ENCODE data around the gene RNF150.
"Not testable (repeated sequence)": the region's sequence is repeated elsewhere in the genome, so short reads cannot be mapped to it uniquely, and the experiment has no call there.

The RNF150 gene

DNA sequence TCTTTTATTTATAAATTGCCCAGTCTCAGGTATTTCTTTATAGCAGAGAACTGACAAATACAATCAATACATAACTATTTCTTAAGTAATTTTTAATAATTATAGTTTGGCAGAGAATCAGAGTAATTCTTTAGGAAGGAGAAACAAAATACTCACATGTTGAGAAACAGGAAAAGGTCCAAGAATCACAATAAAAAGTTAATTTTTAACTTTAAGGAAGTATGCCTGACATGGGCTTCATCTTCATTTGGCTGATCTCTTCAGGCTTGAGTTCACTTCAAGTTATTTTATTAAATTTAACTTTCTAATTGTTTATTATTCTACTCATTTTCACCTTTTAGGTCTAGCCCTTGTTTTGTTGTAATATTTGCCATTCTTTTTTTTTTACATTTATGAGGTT, 36.1 kb upstream of the RNF150 start:
- H3K4me3 ChIP-seq (ENCODE audit: control insufficient read depth, low read depth, low read length) = no peak overlapping the region
- no peak for DNase-seq (ENCODE audit: low read depth)
- no peak for TF ChIP-seq CTCF (IDR thresholded peaks at IDR 0.05; ENCODE audit: control insufficient read depth, insufficient read depth, low read depth, low read length, missing control alignments)

GRCh38 chr4:141165001-141165400, 31.7 kb upstream of the RNF150 start:
- DNase-seq (ENCODE audit: low read depth); H3K4me3 ChIP-seq (ENCODE audit: control insufficient read depth, low read depth, low read length): not testable (repeated sequence)

DNA sequence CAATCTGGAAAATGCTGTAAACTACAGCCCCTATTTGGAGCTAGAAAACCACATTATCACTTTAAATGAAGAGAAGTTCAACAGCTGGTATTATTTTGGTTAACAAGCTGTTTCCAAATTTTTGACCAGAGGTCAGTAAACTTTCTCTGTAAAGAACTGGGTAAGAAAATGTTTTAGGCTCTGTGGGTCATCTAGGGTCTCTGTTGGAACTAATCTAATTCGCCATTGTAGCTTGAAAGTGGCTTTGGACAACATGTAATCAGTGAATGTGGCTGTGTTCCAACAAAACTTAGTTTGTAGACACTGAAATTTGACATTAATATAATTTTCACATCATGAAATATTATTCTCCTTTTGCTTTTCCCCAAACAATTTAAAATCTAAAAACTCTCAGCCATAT, 25.8 kb upstream of the RNF150 start:
- no peak for TF ChIP-seq CTCF (IDR thresholded peaks at IDR 0.05; ENCODE audit: control insufficient read depth, insufficient read depth, low read depth, low read length, missing control alignments)
- DNase-seq (ENCODE audit: low read depth) = no peak
- no peak overlapping the region for H3K4me3 ChIP-seq (ENCODE audit: control insufficient read depth, low read depth, low read length)

DNA sequence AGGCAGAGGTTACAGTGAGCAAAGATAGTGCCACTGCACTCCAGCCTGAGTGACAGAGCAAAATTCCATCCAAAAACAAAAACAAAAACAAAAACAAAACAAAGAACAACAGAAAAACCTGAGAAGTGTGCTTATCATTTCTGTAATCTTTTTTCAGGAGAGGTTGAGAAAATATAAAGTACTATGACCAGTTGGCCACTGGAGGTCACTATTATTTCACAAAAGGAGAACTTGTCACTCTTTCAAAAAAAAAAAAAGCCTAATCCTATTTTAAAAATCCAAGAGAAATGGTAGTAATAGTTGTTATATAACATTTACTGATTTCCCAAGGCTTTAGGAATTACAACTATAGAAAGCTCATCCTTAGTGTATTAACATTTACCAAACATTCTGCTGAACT, 24.9 kb upstream of the RNF150 start:
- peak; percentile 25 for DNase-seq (ENCODE audit: low read depth)
- TF ChIP-seq CTCF (IDR thresholded peaks at IDR 0.05; ENCODE audit: control insufficient read depth, insufficient read depth, low read depth, low read length, missing control alignments) = peak; percentile 34
- H3K4me3 ChIP-seq (ENCODE audit: control insufficient read depth, low read depth, low read length) = no peak overlapping the region

GRCh38 chr4:141155586-141155985, 22.3 kb upstream of the RNF150 start:
- H3K4me3 ChIP-seq (ENCODE audit: control insufficient read depth, low read depth, low read length) = no peak overlapping the region
- DNase-seq (ENCODE audit: low read depth) = no peak
- no peak for TF ChIP-seq CTCF (IDR thresholded peaks at IDR 0.05; ENCODE audit: control insufficient read depth, insufficient read depth, low read depth, low read length, missing control alignments)

GRCh38 chr4:141154725-141155124, 21.5 kb upstream of the RNF150 start:
- no peak for DNase-seq (ENCODE audit: low read depth)
- no peak overlapping the region for H3K4me3 ChIP-seq (ENCODE audit: control insufficient read depth, low read depth, low read length)
- TF ChIP-seq CTCF (IDR thresholded peaks at IDR 0.05; ENCODE audit: control insufficient read depth, insufficient read depth, low read depth, low read length, missing control alignments) = no peak

DNA sequence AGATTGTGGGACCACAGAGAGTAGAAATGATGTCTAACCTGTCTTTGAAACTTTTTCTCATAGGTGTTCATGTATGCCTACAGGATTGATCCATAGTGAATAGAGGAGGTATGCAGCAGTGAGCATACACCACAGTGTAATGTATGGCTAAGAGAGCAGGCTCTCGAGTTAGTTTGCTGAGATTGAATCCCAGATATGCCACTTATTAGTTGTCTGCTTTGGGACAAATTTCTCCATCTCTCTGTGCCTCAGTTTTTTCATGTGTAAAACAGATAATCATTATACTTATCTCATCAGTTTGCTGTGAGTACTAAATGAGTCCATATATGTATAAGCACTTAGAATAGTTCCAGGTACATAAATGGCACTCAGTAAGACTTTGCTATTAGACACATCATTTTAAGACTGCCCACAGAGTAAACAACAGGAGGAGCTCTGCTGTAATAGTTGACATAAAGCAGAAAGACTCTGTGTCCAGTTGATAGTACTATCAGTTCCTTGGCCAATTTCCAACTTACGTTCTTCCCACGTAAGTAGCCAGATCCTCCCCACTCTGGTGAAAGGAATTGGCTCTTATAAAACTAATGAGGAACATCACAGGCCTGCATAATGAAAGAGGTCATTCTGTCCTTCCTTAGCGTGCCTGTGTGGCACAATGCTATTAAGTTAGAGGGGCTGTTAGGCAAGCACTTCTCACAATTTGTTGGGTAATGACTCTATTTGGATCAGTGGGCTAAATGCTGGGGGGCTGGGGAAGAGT, 20.7 kb upstream of the RNF150 start:
- no peak overlapping the region for H3K4me3 ChIP-seq (ENCODE audit: control insufficient read depth, low read depth, low read length)
- DNase-seq (ENCODE audit: low read depth) = no peak
- no peak for TF ChIP-seq CTCF (IDR thresholded peaks at IDR 0.05; ENCODE audit: control insufficient read depth, insufficient read depth, low read depth, low read length, missing control alignments)

Data from AG09309 (cell line).